Uterus (tissue), 2 donors: ENCODE data around the gene MAD1L1.

Source experiments
- CTCF ChIP-seq, 4 experiments: fragments of 200-600 bp in 2 of 4; fragments of 450-650 bp in 2 of 4; sonication (generic) in 2 of 4; IDR thresholded peaks; one replicate each; pipeline ENCODE4 v1.5.1; 2016 to 2019; ENCODE audit warnings: antibody characterized with exemption in 4 of 4, mild to moderate bottlenecking in 2 of 4, moderate library complexity in 1 of 4
- POLR2A ChIP-seq, 2 donors: fragments of 450-650 bp; IDR thresholded peaks; one replicate each; pipeline ENCODE4 v1.6.1; 2016; ENCODE audit warnings: antibody characterized with exemption in 2 of 2, mild to moderate bottlenecking in 1 of 2, moderate library complexity in 1 of 2

GRCh38 chr7:1854866-1855724 is 377.6 kb downstream of the MAD1L1 start:
- TF ChIP-seq CTCF (IDR thresholded peaks at IDR 0.05) (no peak), POLR2A (IDR thresholded peaks at IDR 0.05) (no peak)
